IMR-90 (cell line): ENCODE measurements around the gene AMACR. TPM values are rescaled to one million over a fixed set of nuclear protein-coding genes. Genes with fewer than 3 reads are reported as not detected.

Experiments used
- ATAC-seq: fragments of 200-7000 bp; cut with Tn5 transposase; 2 replicates; pipeline ENCODE4 v1.9.1; 2020; ENCODE audit warnings: low read depth, mild to moderate bottlenecking, moderate library complexity
- BruUV-seq: library from RNA; stranded (reverse); fragments of 400-500 nt; replicated peaks from 2 replicates; lab custom pipeline; 2021; lab: Mats Ljungman, UMichigan
- CTCF ChIA-PET: fragments of 300-600 bp; formaldehyde crosslinking; extraction: SDS; loops from one replicate; lab custom pipeline; 2021; ENCODE audit warnings: antibody characterized with exemption; lab: Yijun Ruan, JAX
- POLR2A ChIA-PET: fragments of 300-600 bp; sonication (Branson Sonifier 250); formaldehyde crosslinking; loops from one replicate; lab custom pipeline; 2022; ENCODE audit warnings: antibody characterized with exemption; ENCODE audit not compliant: unreplicated experiment; lab: Charles Lee
- DNase-seq: peaks from one replicate; pipeline ENCODE4 v3.0.0; 2013
- H2AFZ ChIP-seq: replicated peaks from 2 replicates; pipeline ENCODE3; 2013; ENCODE audit warnings: low read length, mild to moderate bottlenecking; ENCODE audit not compliant: poor library complexity
- H2AK5ac ChIP-seq: 2 replicates; pipeline ENCODE4 v1.6.1; 2013; ENCODE audit warnings: low read depth, low read length, inconsistent platforms
- H2AK9ac ChIP-seq: replicated peaks from 2 replicates; pipeline ENCODE3; 2013; ENCODE audit warnings: mild to moderate bottlenecking, low read depth, low read length, moderate library complexity; ENCODE audit not compliant: poor library complexity
- H2BK120ac ChIP-seq: 2 replicates; pipeline ENCODE4 v1.6.1; 2013; ENCODE audit warnings: low read depth, low read length, inconsistent platforms
- H2BK15ac ChIP-seq: 3 replicates; pipeline ENCODE4 v1.6.1; 2013; ENCODE audit warnings: low read depth, low read length, inconsistent platforms
- H2BK20ac ChIP-seq: 2 replicates; pipeline ENCODE4 v1.6.1; 2013; ENCODE audit warnings: low read depth, mild to moderate bottlenecking, inconsistent platforms, low read length, moderate library complexity
- H2BK5ac ChIP-seq: 2 replicates; pipeline ENCODE4 v1.6.1; 2013; ENCODE audit warnings: mild to moderate bottlenecking, low read depth, low read length, inconsistent platforms; ENCODE audit not compliant: poor library complexity, severe bottlenecking
- H3K14ac ChIP-seq: replicated peaks from 2 replicates; pipeline ENCODE4 v1.6.1; 2013; ENCODE audit warnings: low read depth, low read length, inconsistent platforms
- H3K18ac ChIP-seq: 2 replicates; pipeline ENCODE4 v1.6.1; 2013; ENCODE audit warnings: low read depth, low read length, control low read depth
- H3K23ac ChIP-seq: 2 replicates; pipeline ENCODE4 v1.6.1; 2013; ENCODE audit warnings: low read depth, low read length, inconsistent platforms
- H3K27ac ChIP-seq: 2 replicates; pipeline ENCODE4 v1.5.1; 2013; ENCODE audit warnings: mild to moderate bottlenecking, control low read depth, low read length; ENCODE audit not compliant: insufficient read depth
- H3K27me3 ChIP-seq: 2 replicates; pipeline ENCODE4 v1.6.1; 2013; ENCODE audit warnings: low read length; ENCODE audit not compliant: control insufficient read depth, insufficient read depth
- H3K36me3 ChIP-seq: 2 replicates; pipeline ENCODE4 v1.6.1; 2013; ENCODE audit warnings: low read length, mixed read lengths; ENCODE audit not compliant: control insufficient read depth, insufficient read depth
- H3K4ac ChIP-seq: 2 replicates; pipeline ENCODE4 v1.6.1; 2013; ENCODE audit warnings: low read depth, low read length, inconsistent platforms
- H3K4me1 ChIP-seq: 2 replicates; pipeline ENCODE4 v1.6.1; 2013; ENCODE audit warnings: low read length, mixed read lengths; ENCODE audit not compliant: control insufficient read depth, insufficient read depth
- H3K4me2 ChIP-seq: 2 replicates; pipeline ENCODE4 v1.6.1; 2013; ENCODE audit warnings: low read depth, mild to moderate bottlenecking, control low read depth, low read length, moderate library complexity
- H3K4me3 ChIP-seq: 2 replicates; pipeline ENCODE4 v1.5.1; 2013; ENCODE audit warnings: low read depth, mild to moderate bottlenecking, control low read depth, low read length, moderate library complexity; ENCODE audit not compliant: insufficient read depth
- H3K56ac ChIP-seq: 2 replicates; pipeline ENCODE4 v1.6.1; 2013; ENCODE audit warnings: low read length, inconsistent platforms; ENCODE audit not compliant: insufficient read depth; ENCODE audit errors: extremely low read depth
- H3K79me1 ChIP-seq, 2 experiments: 2 replicates each; pipeline ENCODE4 v1.6.1; 2013; ENCODE audit warnings: low read length in 2 of 2, inconsistent platforms in 1 of 2, low read depth in 1 of 2
- H3K9ac ChIP-seq: 2 replicates; pipeline ENCODE4 v1.6.1; 2013; ENCODE audit warnings: low read depth, low read length, control low read depth
- H3K9me1 ChIP-seq: 2 replicates; pipeline ENCODE4 v1.6.1; 2013; ENCODE audit warnings: low read length, inconsistent platforms; ENCODE audit not compliant: insufficient read depth
- H3K9me3 ChIP-seq: 2 replicates; pipeline ENCODE4 v1.6.1; 2013; ENCODE audit warnings: low read length; ENCODE audit not compliant: control insufficient read depth, insufficient read depth
- H4K20me1 ChIP-seq: 2 replicates; pipeline ENCODE4 v1.6.1; 2013; ENCODE audit warnings: low read length, inconsistent platforms; ENCODE audit not compliant: insufficient read depth
- H4K5ac ChIP-seq: 2 replicates; pipeline ENCODE4 v1.6.1; 2013; ENCODE audit warnings: mild to moderate bottlenecking, low read depth, low read length, control low read depth
- H4K8ac ChIP-seq, 2 experiments: 2 replicates each; pipeline ENCODE4 v1.6.1; 2013; ENCODE audit warnings: low read depth in 2 of 2, low read length in 2 of 2, control low read depth in 1 of 2, inconsistent platforms in 1 of 2
- H4K91ac ChIP-seq: 2 replicates; pipeline ENCODE4 v1.6.1; 2013; ENCODE audit warnings: low read depth, low read length, inconsistent platforms; ENCODE audit not compliant: insufficient read depth
- CEBPB ChIP-seq: IDR thresholded peaks from 2 replicates; pipeline ENCODE4 v1.6.1; 2012; ENCODE audit warnings: low read depth, low read length, improper control_type of control experiment
- FOS ChIP-seq: fragments of 150-350 bp; IDR thresholded peaks from 2 replicates; pipeline ENCODE4 v1.6.1; 2016; ENCODE audit warnings: low read depth, low read length
- NFE2L2 ChIP-seq: fragments of 150-350 bp; IDR thresholded peaks from 2 replicates; pipeline ENCODE4 v1.6.1; 2016; ENCODE audit warnings: low read depth, mild to moderate bottlenecking, low read length
- RAD21 ChIP-seq: IDR thresholded peaks from 2 replicates; pipeline ENCODE4 v1.6.1; 2012; ENCODE audit warnings: low read length, improper control_type of control experiment
- SMC3 ChIP-seq: fragments of 150-350 bp; IDR thresholded peaks from 2 replicates; pipeline ENCODE4 v1.6.1; 2016; ENCODE audit warnings: low read depth, mild to moderate bottlenecking, antibody characterized with exemption, low read length, moderate library complexity
- WGBS, 2 experiments: methylation state at CpG; one replicate each; pipeline versions ENCODE4 v1.1.5 to v1.1.7; 2013; ENCODE audit warnings: missing lambda C conversion rate in 2 of 2; ENCODE audit not compliant: insufficient read length in 1 of 2; ENCODE audit errors: extremely low coverage in 2 of 2; 5-methylcytosine and 5-hydroxymethylcytosine counted together
- dilution Hi-C: fragments of 300-500 bp; cut with HindIII; formaldehyde crosslinking; loops from one replicate; pipeline ENCODE4 v1.14.3; 2018; ENCODE audit warnings: low sequenced_read_pairs; ENCODE audit not compliant: unreplicated experiment
- in situ Hi-C: fragments of 300-500 bp; cut with MboI; formaldehyde crosslinking; loops from 3 replicates; pipeline ENCODE4 v1.14.3; 2019; ENCODE audit warnings: low sequenced_read_pairs, inconsistent platforms, mixed read lengths
- intact Hi-C: fragments of 100-400 bp; cut with micrococcal nuclease; formaldehyde crosslinking; loops from 2 replicates; pipeline ENCODE4 v1.10.0; 2022
- polyA plus RNA-seq, 3 experiments: library from polyadenylated mRNA; depleted of rRNA; stranded (reverse); fragments of >200 nt; gene quantifications; 2 replicates each; pipeline ENCODE4 v1.2.3, GENCODE V29; 2012; ENCODE audit warnings: low replicate concordance in 1 of 3
- total RNA-seq: library from RNA; depleted of rRNA; stranded (reverse); fragments of >200 nt; gene quantifications from 2 replicates; pipeline ENCODE4 v1.2.3, GENCODE V29; 2012
- TF ChIP-seq, protein P1 (sequence below): fragments of 150-350 bp; IDR thresholded peaks from 2 replicates; pipeline ENCODE4 v1.6.1; 2016; ENCODE audit warnings: low read depth, mild to moderate bottlenecking, low read length, moderate library complexity, borderline replicate concordance
- TF ChIP-seq, protein P2 (sequence below): conservative IDR thresholded peaks from 2 replicates; pipeline ENCODE4 v1.5.1; 2012; ENCODE audit warnings: mild to moderate bottlenecking, low read depth, low read length, improper control_type of control experiment

AMACR gene
- total and polyA plus RNA-seq, 2 of the 4 experiments (the other 2 are of a cell fraction) = 8.2 to 12.9 TPM

DNA sequence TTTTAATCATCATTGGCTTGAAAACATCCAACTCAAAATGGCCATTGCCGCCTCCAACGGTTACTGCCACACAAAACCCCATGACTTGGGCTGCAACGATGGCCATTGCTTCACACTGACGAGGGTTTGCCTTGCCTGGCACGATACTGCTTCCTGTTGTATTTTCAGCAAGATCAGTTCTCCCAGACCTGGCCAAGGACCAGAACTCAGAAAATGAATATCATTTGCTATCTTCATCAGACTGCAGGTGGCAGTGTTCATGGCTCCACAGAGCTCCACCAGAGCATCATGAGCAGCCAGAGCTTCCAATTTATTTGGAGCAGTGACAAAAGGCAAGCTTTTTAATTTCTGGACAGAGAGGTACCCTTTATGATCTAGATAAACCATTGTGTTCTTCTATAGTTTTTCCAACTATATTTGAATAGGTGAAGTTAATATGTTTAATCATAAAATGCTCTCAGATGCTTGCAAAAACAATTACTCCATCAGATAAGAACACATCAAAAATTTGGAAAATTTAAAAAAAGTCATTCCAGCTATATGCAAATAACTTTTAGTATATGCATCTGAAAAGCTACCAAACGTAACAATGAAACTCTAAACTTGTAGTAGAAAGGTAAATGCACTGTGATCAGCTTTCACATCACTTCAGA lies 10.4 kb downstream of the AMACR start:
- TF ChIP-seq NFE2L2 = no peak
- TF ChIP-seq, protein P1, sequence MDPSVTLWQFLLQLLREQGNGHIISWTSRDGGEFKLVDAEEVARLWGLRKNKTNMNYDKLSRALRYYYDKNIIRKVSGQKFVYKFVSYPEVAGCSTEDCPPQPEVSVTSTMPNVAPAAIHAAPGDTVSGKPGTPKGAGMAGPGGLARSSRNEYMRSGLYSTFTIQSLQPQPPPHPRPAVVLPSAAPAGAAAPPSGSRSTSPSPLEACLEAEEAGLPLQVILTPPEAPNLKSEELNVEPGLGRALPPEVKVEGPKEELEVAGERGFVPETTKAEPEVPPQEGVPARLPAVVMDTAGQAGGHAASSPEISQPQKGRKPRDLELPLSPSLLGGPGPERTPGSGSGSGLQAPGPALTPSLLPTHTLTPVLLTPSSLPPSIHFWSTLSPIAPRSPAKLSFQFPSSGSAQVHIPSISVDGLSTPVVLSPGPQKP = no peak
- TF ChIP-seq FOS = no peak
- TF ChIP-seq RAD21 = peak; percentile 81
- TF ChIP-seq CEBPB = peak; percentile 86
- TF ChIP-seq, protein P2, sequence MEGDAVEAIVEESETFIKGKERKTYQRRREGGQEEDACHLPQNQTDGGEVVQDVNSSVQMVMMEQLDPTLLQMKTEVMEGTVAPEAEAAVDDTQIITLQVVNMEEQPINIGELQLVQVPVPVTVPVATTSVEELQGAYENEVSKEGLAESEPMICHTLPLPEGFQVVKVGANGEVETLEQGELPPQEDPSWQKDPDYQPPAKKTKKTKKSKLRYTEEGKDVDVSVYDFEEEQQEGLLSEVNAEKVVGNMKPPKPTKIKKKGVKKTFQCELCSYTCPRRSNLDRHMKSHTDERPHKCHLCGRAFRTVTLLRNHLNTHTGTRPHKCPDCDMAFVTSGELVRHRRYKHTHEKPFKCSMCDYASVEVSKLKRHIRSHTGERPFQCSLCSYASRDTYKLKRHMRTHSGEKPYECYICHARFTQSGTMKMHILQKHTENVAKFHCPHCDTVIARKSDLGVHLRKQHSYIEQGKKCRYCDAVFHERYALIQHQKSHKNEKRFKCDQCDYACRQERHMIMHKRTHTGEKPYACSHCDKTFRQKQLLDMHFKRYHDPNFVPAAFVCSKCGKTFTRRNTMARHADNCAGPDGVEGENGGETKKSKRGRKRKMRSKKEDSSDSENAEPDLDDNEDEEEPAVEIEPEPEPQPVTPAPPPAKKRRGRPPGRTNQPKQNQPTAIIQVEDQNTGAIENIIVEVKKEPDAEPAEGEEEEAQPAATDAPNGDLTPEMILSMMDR = peak; percentile 76
- TF ChIP-seq SMC3 = peak; percentile 85
- no peak overlapping the region for H3K4ac ChIP-seq
- no peak overlapping the region for H4K8ac ChIP-seq
- DNase-seq (peak; percentile 88), ATAC-seq (peak; percentile 81)
- no peak overlapping the region for H3K4me2 ChIP-seq
- CTCF ChIA-PET = interaction anchor here (0.7 to 2.7 kb wide), 4 partner anchors 8 to 463 kb away, joined by 3 to 7 read pairs (median 6); no protein-coding TSS in a partner anchor
- H3K14ac ChIP-seq = no peak overlapping the region
- H3K18ac ChIP-seq = no peak overlapping the region
- peaks cover 8% of the 10 kb centered on the region; the same call in 1 of the 2 replicates for H3K4me1 ChIP-seq
- no peak overlapping the region for H4K5ac ChIP-seq
- no peak overlapping the region for H3K23ac ChIP-seq
- H3K9me3 ChIP-seq = no peaks in the 10 kb centered on the region
- no peak overlapping the region for H2AK9ac ChIP-seq
- H3K9me1 ChIP-seq = peaks cover 3% of the 10 kb centered on the region; the same call in 1 of the 2 replicates
- BruUV-seq = no TSS peak
- H4K91ac ChIP-seq = no peak overlapping the region
- in situ Hi-C loops (loop anchor here (5.0 to 25.0 kb wide), 2 partner anchors 465 to 890 kb away; no protein-coding TSS in a partner anchor), intact Hi-C loops (loop anchor here (1.0 kb wide), 3 partner anchors 455 to 561 kb away; no protein-coding TSS in a partner anchor), dilution Hi-C loops (no loop called here)
- no peak overlapping the region for H3K9ac ChIP-seq
- H3K27ac ChIP-seq = no peak overlapping the region
- peaks cover 1% of the 10 kb centered on the region; the same call in 1 of the 2 replicates for H3K36me3 ChIP-seq
- no peak overlapping the region for H2AK5ac ChIP-seq
- POLR2A ChIA-PET = no interaction called here
- no peak overlapping the region for H3K4me3 ChIP-seq
- H2BK5ac ChIP-seq = no peak overlapping the region
- 20% methylated on average over 1 of the region's 6 CpGs; no CpG with 5 or more reads in 1 of the 2 experiments for WGBS, 2 experiments
- no peaks in the 10 kb centered on the region for H3K27me3 ChIP-seq
- H3K56ac ChIP-seq = no peak overlapping the region
- no peak overlapping the region for H2BK20ac ChIP-seq
- peak overlapping the region; percentile 78 for H2AFZ ChIP-seq
- 0 out of 4 replicates have a peak, but pooled peaks cover 0 to 5% of the 10 kb centered on the region in 2 experiments for H3K79me1 ChIP-seq
- no peaks in the 10 kb centered on the region for H4K20me1 ChIP-seq
- no peak overlapping the region for H2BK120ac ChIP-seq
- H2BK15ac ChIP-seq = no peak overlapping the region
